HG03025 (cell line): ENCODE measurements around the gene CRYAB.

Source experiments
- ATAC-seq: cut with Tn5 transposase; IDR thresholded peaks from one replicate; pipeline ENCODE4 v1.9.1; 2021; ENCODE audit warnings: mild to moderate bottlenecking, moderate library complexity; ENCODE audit not compliant: unreplicated experiment, low FRiP score

Gene CRYAB

GRCh38 chr11:111911563-111912401 lies at the start of gene CRYAB:
CRYAB (minus strand) TSS chr11:111911770; CDS start chr11:111911724, 46 bp downstream.
- no peak for ATAC-seq

- no peak for ATAC-seq
These were observed 49.3 kb upstream of the CRYAB start for GRCh38 chr11:111960916-111961315.

GRCh38 chr11:111957663-111958444 lies 46.3 kb upstream of the CRYAB start:
- ATAC-seq = no peak

GRCh38 chr11:111954154-111954553 lies 42.6 kb upstream of the CRYAB start:
- no peak for ATAC-seq

GRCh38 chr11:111951565-111951964 lies 40.0 kb upstream of the CRYAB start:
- no peak for ATAC-seq

GRCh38 chr11:111949519-111950426 lies 38.2 kb upstream of the CRYAB start:
- no peak for ATAC-seq

- no peak for ATAC-seq
These were observed 35.6 kb upstream of the CRYAB start for GRCh38 chr11:111947143-111947542.

GRCh38 chr11:111946499-111946898 lies 34.9 kb upstream of the CRYAB start:
- ATAC-seq = no peak

- no peak for ATAC-seq
These were observed 33.6 kb upstream of the CRYAB start for GRCh38 chr11:111945198-111945597.

GRCh38 chr11:111944651-111945051 lies 33.1 kb upstream of the CRYAB start:
- no peak for ATAC-seq

- ATAC-seq = no peak
These were observed 32.6 kb upstream of the CRYAB start for GRCh38 chr11:111944139-111944538.

- ATAC-seq = no peak
These were observed 31.3 kb upstream of the CRYAB start for GRCh38 chr11:111942829-111943228.

- ATAC-seq = no peak
These were observed 30.4 kb upstream of the CRYAB start for GRCh38 chr11:111941963-111942362.

GRCh38 chr11:111939836-111940604 lies 28.4 kb upstream of the CRYAB start:
- ATAC-seq = no peak

GRCh38 chr11:111938687-111939160 lies 27.2 kb upstream of the CRYAB start:
- peak; percentile 87 for ATAC-seq

GRCh38 chr11:111937844-111938243 lies 26.3 kb upstream of the CRYAB start:
- ATAC-seq = no peak

- ATAC-seq = no peak
These were observed 25.8 kb upstream of the CRYAB start for GRCh38 chr11:111937461-111937769.

GRCh38 chr11:111936040-111936540 lies 24.5 kb upstream of the CRYAB start:
- no peak for ATAC-seq

GRCh38 chr11:111935317-111936039 lies 23.9 kb upstream of the CRYAB start:
- ATAC-seq = no peak
